HepG2 (cell line): Measurements from ENCODE around the gene RELB. TPM values are rescaled to one million over a fixed set of nuclear protein-coding genes. Genes with fewer than 3 reads are reported as not detected.

Experiments used
- ADNP ChIP-seq: sonication (generic); formaldehyde crosslinking; IDR thresholded peaks from 2 replicates; pipeline ENCODE4 v1.4.0; 2020; ENCODE audit warnings: missing genetic modification reagents
- HIC2 ChIP-seq: sonication (generic); formaldehyde crosslinking; IDR thresholded peaks from 2 replicates; pipeline ENCODE4 v1.9.0; 2022; ENCODE audit warnings: low read depth, missing genetic modification reagents
- MAZ ChIP-seq, 2 experiments: sonication (generic) in 1 of 2; formaldehyde crosslinking in 1 of 2; IDR thresholded peaks; 2 replicates each; pipeline versions ENCODE4 v1.5.0 to v1.6.1; 2012 to 2020; ENCODE audit warnings: low read depth in 2 of 2, mild to moderate bottlenecking in 2 of 2, borderline replicate concordance in 1 of 2, improper control_type of control experiment in 1 of 2, low read length in 1 of 2, missing genetic modification reagents in 1 of 2, moderate library complexity in 1 of 2
- POLR2A ChIP-seq, 2 experiments: IDR thresholded peaks; 2 replicates each; pipeline ENCODE4 v1.6.1; 2011; ENCODE audit warnings: low read depth in 2 of 2, low read length in 2 of 2, mild to moderate bottlenecking in 1 of 2, moderate library complexity in 1 of 2; ENCODE audit not compliant: insufficient read depth in 1 of 2
- SATB2 ChIP-seq: sonication (generic); formaldehyde crosslinking; IDR thresholded peaks from 2 replicates; pipeline ENCODE4 v1.5.0; 2020; ENCODE audit warnings: missing genetic modification reagents
- SUZ12 ChIP-seq: fragments of 150-350 bp; IDR thresholded peaks from 2 replicates; pipeline ENCODE4 v1.6.1; 2014; ENCODE audit warnings: low read depth, low read length
- TBL1XR1 ChIP-seq: fragments of 150-350 bp; IDR thresholded peaks from 2 replicates; pipeline ENCODE4 v1.6.1; 2014; ENCODE audit warnings: borderline replicate concordance, low read length; ENCODE audit not compliant: partially characterized antibody
- THAP11 ChIP-seq: IDR thresholded peaks from 2 replicates; pipeline ENCODE4 v1.6.1; 2016; ENCODE audit warnings: missing biosample characterization, missing genetic modification reagents
- ZBTB44 ChIP-seq: sonication (generic); formaldehyde crosslinking; IDR thresholded peaks from 2 replicates; pipeline ENCODE4 v1.4.0; 2020; ENCODE audit warnings: missing genetic modification reagents
- ZBTB7A ChIP-seq: sonication (generic); formaldehyde crosslinking; IDR thresholded peaks from 2 replicates; pipeline ENCODE4 v1.8.0; 2022; ENCODE audit warnings: mild to moderate bottlenecking, missing genetic modification reagents
- ZFX ChIP-seq: sonication (generic); formaldehyde crosslinking; IDR thresholded peaks from 2 replicates; pipeline ENCODE4 v1.4.0; 2020; ENCODE audit warnings: mild to moderate bottlenecking, low read depth, missing genetic modification reagents, moderate library complexity
- ZNF10 ChIP-seq: sonication (generic); formaldehyde crosslinking; IDR thresholded peaks from 2 replicates; pipeline ENCODE4 v1.4.0; 2020; ENCODE audit warnings: mild to moderate bottlenecking, low read depth, missing genetic modification reagents, borderline replicate concordance
- ZNF230 ChIP-seq: sonication (generic); formaldehyde crosslinking; IDR thresholded peaks from 2 replicates; pipeline ENCODE4 v1.4.0; 2020; ENCODE audit warnings: mild to moderate bottlenecking, missing genetic modification reagents
- ZNF260 ChIP-seq: sonication (generic); formaldehyde crosslinking; IDR thresholded peaks from 2 replicates; pipeline ENCODE4 v1.4.0; 2020; ENCODE audit warnings: missing genetic modification reagents, low read depth, mild to moderate bottlenecking, borderline replicate concordance
- ZNF292 ChIP-seq: sonication (generic); formaldehyde crosslinking; IDR thresholded peaks from 2 replicates; pipeline ENCODE4 v1.8.1; 2022; ENCODE audit warnings: mild to moderate bottlenecking, low read depth, missing genetic modification reagents, borderline replicate concordance
- ZNF441 ChIP-seq: sonication (generic); formaldehyde crosslinking; IDR thresholded peaks from 2 replicates; pipeline ENCODE4 v1.7.0; 2021; ENCODE audit warnings: missing genetic modification reagents, borderline replicate concordance
- ZNF709 ChIP-seq: sonication (generic); formaldehyde crosslinking; IDR thresholded peaks from 2 replicates; pipeline ENCODE4 v1.5.0; 2020; ENCODE audit warnings: mild to moderate bottlenecking, missing genetic modification reagents
- ZNF710 ChIP-seq: sonication (generic); formaldehyde crosslinking; IDR thresholded peaks from 2 replicates; pipeline ENCODE4 v1.5.0; 2020; ENCODE audit warnings: mild to moderate bottlenecking, missing genetic modification reagents, borderline replicate concordance
- ZSCAN22 ChIP-seq: sonication (generic); formaldehyde crosslinking; IDR thresholded peaks from 2 replicates; pipeline ENCODE4 v1.4.0; 2020; ENCODE audit warnings: mild to moderate bottlenecking, missing genetic modification reagents
- ZXDC ChIP-seq: sonication (generic); formaldehyde crosslinking; IDR thresholded peaks from 2 replicates; pipeline ENCODE4 v1.5.0; 2020; ENCODE audit warnings: mild to moderate bottlenecking, missing genetic modification reagents
- polyA plus RNA-seq, 8 experiments: library from polyadenylated mRNA; depleted of rRNA in 3 of 8; stranded (reverse) in 7 of 8; unstranded in 1 of 8; fragments of >200 nt; fragmentation: Illumina TruSeq in 4 of 8; extraction: Trizol in 4 of 8; gene quantifications; 2 replicates each; pipeline versions ENCODE4 v1.2.1 to v1.2.3, GENCODE V29; 2011 to 2016; ENCODE audit warnings: low read depth in 4 of 8, missing spikeins in 1 of 8, mixed read lengths in 1 of 8; ENCODE audit not compliant: insufficient read depth in 1 of 8
- total RNA-seq, 5 experiments: library from RNA; depleted of rRNA; stranded (reverse); fragments of >200 nt; fragmentation: Illumina TruSeq; extraction: Trizol; gene quantifications; 2 replicates each; pipeline ENCODE4 v1.2.3, GENCODE V29; 2016; ENCODE audit warnings: low read depth in 1 of 5

Gene RELB
- total and polyA plus RNA-seq, 2 of the 13 experiments (the other 11 are each of a cell fraction or from before 2014, with no cell fraction given), result 1.9 to 3.5 TPM

GRCh38 chr19:45045671-45046353, 44.5 kb downstream of the RELB start (continued):
- TF ChIP-seq SUZ12 (no peak), ZNF710 (CRISPR knock-in tag) (0 out of 2 replicates have a peak, but pooled peaks have one; percentile 19), TBL1XR1 (peak; percentile 32), SATB2 (CRISPR knock-in tag) (no peak), MAZ (IDR thresholded peaks at IDR 0.05; ENCODE audit: borderline replicate concordance, low read depth, low read length) (no peak), MAZ (CRISPR knock-in tag; IDR thresholded peaks at IDR 0.05; ENCODE audit: low read depth) (peak; percentile 71; the same call in 1 of the 2 replicates), HIC2 (no peak), ZNF441 (CRISPR knock-in tag) (peak; percentile 72; the same call in 1 of the 2 replicates), ADNP (no peak), ZNF230 (no peak), ZBTB44 (CRISPR knock-in tag) (no peak), ZXDC (no peak), ZFX (CRISPR knock-in tag) (peak; percentile 83), ZSCAN22 (CRISPR knock-in tag) (0 out of 2 replicates have a peak, but pooled peaks have one; percentile 38), ZNF709 (CRISPR knock-in tag) (no peak), ZBTB7A (CRISPR knock-in tag) (peak; percentile 73; the same call in 1 of the 2 replicates), ZNF260 (CRISPR knock-in tag) (peak; percentile 100), ZNF292 (CRISPR knock-in tag) (peak; percentile 90; the same call in 1 of the 2 replicates), ZNF10 (CRISPR knock-in tag) (no peak), THAP11 (peak; percentile 67), POLR2A (IDR thresholded peaks at IDR 0.05; ENCODE audit: insufficient read depth in 1 of 2, low read depth in 2 of 2, low read length in 2 of 2) (peak; percentile 49 to 69; a peak in 3 of 4 replicates)
